ENCODE results near the gene NCOA7.
A peak's percentile ranks its signal among the peaks of the same experiment; 100 is the strongest.

The NCOA7 gene

DNA sequence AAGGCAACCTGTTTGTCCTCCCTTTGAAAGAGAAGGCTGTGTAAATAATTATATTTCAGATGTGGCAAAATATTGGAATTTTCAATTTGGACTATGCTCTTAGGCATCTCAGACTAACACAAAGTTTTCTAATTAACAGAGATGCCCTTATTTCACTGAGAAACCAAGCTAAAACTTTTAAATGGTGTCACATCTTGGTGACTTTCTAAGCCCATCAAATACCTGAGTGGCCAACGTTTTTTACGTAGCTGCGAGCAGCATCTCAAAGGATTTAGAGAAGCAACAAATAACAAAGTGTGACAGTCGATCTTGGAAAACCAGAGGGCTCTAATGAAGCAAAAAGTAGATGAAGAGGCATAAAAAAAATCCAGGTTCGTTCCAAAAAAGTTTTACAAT is 44.7 kb upstream of the NCOA7 start:
- TF ChIP-seq, protein P1, sequence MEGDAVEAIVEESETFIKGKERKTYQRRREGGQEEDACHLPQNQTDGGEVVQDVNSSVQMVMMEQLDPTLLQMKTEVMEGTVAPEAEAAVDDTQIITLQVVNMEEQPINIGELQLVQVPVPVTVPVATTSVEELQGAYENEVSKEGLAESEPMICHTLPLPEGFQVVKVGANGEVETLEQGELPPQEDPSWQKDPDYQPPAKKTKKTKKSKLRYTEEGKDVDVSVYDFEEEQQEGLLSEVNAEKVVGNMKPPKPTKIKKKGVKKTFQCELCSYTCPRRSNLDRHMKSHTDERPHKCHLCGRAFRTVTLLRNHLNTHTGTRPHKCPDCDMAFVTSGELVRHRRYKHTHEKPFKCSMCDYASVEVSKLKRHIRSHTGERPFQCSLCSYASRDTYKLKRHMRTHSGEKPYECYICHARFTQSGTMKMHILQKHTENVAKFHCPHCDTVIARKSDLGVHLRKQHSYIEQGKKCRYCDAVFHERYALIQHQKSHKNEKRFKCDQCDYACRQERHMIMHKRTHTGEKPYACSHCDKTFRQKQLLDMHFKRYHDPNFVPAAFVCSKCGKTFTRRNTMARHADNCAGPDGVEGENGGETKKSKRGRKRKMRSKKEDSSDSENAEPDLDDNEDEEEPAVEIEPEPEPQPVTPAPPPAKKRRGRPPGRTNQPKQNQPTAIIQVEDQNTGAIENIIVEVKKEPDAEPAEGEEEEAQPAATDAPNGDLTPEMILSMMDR (IDR thresholded peaks at IDR 0.05; ENCODE audit: low read length, missing control alignments): no peak

DNA sequence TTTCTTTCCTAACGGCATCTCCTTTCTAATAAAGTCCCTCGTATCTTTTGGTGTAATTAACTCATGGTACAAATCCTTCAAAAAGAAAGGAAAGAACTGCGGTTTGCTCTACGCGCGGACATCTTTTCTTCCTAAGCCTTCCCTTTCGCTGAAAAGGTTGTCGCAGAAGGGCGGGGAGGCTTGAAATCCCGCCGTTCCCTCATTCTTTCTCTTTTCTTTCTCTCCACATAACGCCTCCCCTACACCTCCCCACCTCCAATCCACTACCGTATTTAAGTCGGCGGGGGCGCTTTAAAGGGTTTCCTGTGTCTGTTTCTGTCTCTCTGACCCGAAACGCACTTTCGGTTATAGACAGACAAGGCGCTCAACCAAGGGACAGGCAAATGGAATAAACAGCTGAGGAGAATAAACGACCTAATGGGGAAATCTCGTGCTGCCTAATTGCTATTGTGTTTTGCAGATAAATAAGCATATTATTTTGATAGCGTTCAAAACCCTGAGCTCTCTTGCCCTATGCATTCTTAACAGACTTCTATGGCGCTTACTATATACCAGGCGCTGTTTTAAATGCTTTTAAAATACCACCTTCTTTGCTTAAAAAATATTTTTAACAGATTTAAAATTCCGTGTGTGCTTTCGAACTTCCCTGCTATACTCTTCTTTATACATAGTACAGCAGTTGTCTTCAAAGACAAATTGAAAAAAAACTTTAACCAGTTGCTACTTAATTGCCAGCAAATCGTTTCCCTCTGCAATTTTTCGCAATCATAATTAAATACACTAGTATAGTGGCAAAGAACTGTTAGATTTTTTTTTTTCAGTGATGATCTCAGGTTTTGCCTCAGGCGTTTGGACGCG is 43.8 kb upstream of the NCOA7 start:
- H3K4me3 ChIP-seq (replicated peaks; ENCODE audit: low read depth, low read length): peak overlapping the region; percentile 57
- TF ChIP-seq, protein P1 (IDR thresholded peaks at IDR 0.05; ENCODE audit: low read length, missing control alignments): no peak
- peak; percentile 63 for DNase-seq (ENCODE audit: low read depth)

More for the DNA sequence above, 44.7 kb upstream of the NCOA7 start:
- DNase-seq (ENCODE audit: low read depth): no peak
- H3K4me3 ChIP-seq (replicated peaks; ENCODE audit: low read depth, low read length): no peak overlapping the region

DNA sequence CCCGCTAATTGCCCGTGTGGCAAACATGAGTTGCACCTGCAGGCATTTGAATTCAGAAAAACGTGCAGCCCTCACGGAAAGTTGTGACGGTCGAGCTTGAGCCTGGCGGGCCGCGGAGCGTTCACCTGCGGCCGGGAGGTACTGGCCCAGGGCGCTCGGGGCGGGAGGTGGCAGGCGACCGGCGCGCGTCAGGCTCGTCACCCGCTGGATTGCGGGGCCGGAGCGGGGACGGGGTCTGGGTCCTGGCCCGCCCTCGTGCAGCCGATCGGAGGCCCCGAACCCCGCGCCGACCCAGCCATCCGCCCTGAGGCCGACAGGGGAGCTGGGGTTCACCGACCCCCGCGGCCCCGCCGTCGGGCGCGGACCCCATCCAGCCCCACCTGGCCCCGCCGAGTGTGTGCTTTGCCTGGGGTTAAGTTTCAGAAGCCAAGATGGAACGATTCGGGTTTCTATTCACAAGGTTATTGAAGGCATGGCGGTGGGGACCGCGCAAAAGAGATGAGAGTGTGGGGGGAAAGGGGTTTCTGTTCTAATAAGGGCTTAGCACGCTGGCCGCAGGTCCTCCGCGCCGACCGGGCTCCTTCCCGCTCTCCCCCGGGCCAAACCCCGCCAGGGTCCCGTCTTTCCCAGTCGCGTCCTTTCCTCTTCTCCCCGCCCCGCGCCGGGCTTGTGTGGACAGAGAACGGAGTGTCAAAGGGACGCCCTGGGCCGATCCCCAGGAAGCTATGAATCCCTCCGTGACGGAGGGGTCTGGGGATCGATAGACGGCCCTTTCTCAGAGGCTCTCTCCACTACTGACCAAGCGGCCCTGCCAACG is 43.0 kb upstream of the NCOA7 start:
- TF ChIP-seq, protein P1 (IDR thresholded peaks at IDR 0.05; ENCODE audit: low read length, missing control alignments): no peak
- H3K4me3 ChIP-seq (replicated peaks; ENCODE audit: low read depth, low read length): peak overlapping the region; percentile 57
- DNase-seq (ENCODE audit: low read depth): no peak

DNA sequence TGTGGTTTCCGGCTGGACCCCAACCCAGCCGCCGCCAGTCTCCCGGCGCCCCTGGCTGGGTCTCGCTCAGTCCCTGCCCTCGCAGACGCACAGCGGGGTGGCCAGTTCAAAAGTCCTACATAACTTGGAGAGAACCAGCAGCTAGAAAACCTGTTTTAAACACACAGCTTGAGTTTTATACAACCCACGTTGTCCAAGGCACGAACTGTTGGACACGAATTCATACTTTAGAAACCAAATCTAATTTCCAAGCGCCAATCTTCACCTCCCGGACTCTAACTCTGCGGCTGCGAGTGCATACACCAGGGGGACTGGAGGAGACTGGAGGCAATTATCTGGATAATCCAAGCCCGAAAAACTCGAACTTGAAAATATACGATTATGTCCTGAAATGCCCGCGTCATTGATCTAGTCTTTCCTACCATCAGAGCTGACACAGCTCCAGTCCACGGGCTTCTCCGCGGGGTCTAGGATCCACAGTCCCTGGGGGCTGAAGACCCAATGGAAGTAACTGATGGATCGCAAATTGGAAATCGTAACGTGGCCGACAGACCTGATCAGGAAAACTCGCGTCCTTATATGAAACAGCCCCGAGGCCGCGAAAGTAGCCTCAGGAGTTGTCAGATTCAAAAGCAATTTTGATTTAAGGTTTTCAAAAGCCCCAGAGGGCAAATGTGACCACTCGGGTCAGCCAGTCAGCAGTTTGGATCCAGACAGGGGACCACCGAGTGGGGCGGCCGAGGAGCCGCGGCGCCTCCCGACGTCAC is 42.2 kb upstream of the NCOA7 start:
- peak overlapping the region; percentile 57 for H3K4me3 ChIP-seq (replicated peaks; ENCODE audit: low read depth, low read length)
- TF ChIP-seq, protein P1 (IDR thresholded peaks at IDR 0.05; ENCODE audit: low read length, missing control alignments): no peak
- no peak for DNase-seq (ENCODE audit: low read depth)

DNA sequence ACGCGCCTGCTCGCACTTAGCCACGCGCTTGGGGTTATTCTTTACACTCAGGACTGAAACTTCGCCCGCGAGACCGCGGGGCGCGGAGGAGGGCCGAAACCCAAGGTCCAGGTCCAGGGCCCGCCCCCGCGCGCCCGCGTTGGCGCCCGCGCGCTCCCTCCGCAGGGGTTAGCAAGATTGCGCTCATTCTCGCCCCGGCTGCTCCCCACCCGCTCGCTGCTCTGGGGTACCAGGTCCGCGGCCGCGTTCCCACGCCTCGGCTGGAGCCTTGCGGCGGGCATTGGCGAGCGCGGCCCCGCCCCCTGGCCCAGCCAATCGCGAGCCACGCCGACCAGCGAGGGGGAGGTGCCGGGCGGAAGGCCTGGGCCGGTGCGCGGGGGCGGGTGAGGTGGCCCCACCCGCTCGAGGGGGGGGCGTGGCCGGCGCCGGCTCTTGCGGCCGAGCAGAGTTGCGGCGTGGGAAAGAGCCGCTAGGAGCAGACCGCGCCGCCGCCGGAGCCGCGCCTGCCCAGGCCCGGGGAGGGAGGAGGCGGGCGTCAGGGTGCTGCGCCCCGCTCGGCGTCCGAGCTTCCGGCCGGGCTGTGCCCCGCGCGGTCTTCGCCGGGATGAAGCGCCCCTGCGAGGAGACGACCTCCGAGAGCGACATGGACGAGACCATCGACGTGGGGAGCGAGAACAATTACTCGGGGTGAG is 41.4 kb upstream of the NCOA7 start, which contains the start of gene HEY2:
Gene HEY2, plus strand, starts transcription at position 460 of the 692 bp plus-strand sequence. Its CDS starts 145 bp downstream, at position 605.
- peak within 1 kb of the TSS; percentile 57 for H3K4me3 ChIP-seq (replicated peaks; ENCODE audit: low read depth, low read length)
- TF ChIP-seq, protein P1 (IDR thresholded peaks at IDR 0.05; ENCODE audit: low read length, missing control alignments): no peak
- DNase-seq (ENCODE audit: low read depth): peak; percentile 87
